HCT116 (cell line): Measurements from ENCODE around the gene SPSB2. TPM values are rescaled to one million over a fixed set of nuclear protein-coding genes. Genes with fewer than 3 reads are reported as not detected.
A peak's percentile ranks its signal among the peaks of the same experiment; 100 is the strongest.

ENCODE experiments used
- ATAC-seq: fragments of 200-7000 bp; cut with Tn5 transposase; 2 replicates; pipeline ENCODE4 v1.9.1; 2020; ENCODE audit warnings: mild to moderate bottlenecking, moderate library complexity
- BruUV-seq: library from RNA; stranded (reverse); fragments of 400-500 nt; replicated peaks from 2 replicates; lab custom pipeline; 2021; lab: Mats Ljungman, UMichigan
- CTCF ChIA-PET: fragments of 300-600 bp; sonication (Branson Sonifier 250); formaldehyde crosslinking; loops from one replicate; lab custom pipeline; 2021; ENCODE audit warnings: antibody characterized with exemption; lab: Charles Lee
- POLR2A ChIA-PET: fragments of 300-600, 350-600 bp; sonication (Branson Sonifier 250); formaldehyde crosslinking; loops from one replicate; lab custom pipeline; 2021; ENCODE audit warnings: antibody characterized with exemption; lab: Charles Lee
- RAD21 ChIA-PET, 2 experiments: fragments of 300-600 bp; sonication (Branson Sonifier 250); formaldehyde crosslinking; loops; one replicate each; lab custom pipeline; 2023; ENCODE audit warnings: low total read pairs in 2 of 2; ENCODE audit not compliant: uncharacterized antibody in 2 of 2, unreplicated experiment in 2 of 2, low non-redundant PET in 1 of 2; lab: Charles Lee
- DNase-seq: peaks from one replicate; pipeline ENCODE4 v3.0.0-alpha.2; 2010; ENCODE audit warnings: low read depth, low spot score
- H2AFZ ChIP-seq: fragments of 200-600 bp; shearing (Covaris generic), sonication (generic); 2 replicates; pipeline ENCODE4 v1.6.1; 2017; ENCODE audit warnings: low read depth, mixed run types, mixed read lengths, antibody characterized with exemption, low read length; ENCODE audit not compliant: poor library complexity, severe bottlenecking
- H3K27ac ChIP-seq: 2 replicates; pipeline ENCODE4 v1.5.1; 2012; ENCODE audit warnings: low read depth, low read length
- H3K27me3 ChIP-seq: fragments of 200-600 bp; sonication (generic); 2 replicates; pipeline ENCODE4 v1.6.1; 2016; ENCODE audit warnings: mixed run types, low read length, mixed read lengths; ENCODE audit not compliant: insufficient read depth
- H3K36me3 ChIP-seq, 2 experiments: fragments of 200-500 bp in 1 of 2; fragments of 200-600 bp in 1 of 2; sonication (Bioruptor generic) in 1 of 2; sonication (generic) in 1 of 2; 2 replicates each; pipeline versions ENCODE4 v1.5.1 to v1.6.1; 2014 to 2016; ENCODE audit warnings: low read length in 2 of 2, inconsistent platforms in 1 of 2, mixed read lengths in 1 of 2, mixed run types in 1 of 2; ENCODE audit not compliant: insufficient read depth in 2 of 2, control insufficient read depth in 1 of 2
- H3K4me1 ChIP-seq, 2 experiments: fragments of 200-600 bp in 1 of 2; sonication (generic) in 1 of 2; 2 replicates each; pipeline versions ENCODE4 v1.5.1 to v1.6.1; 2012 to 2017; ENCODE audit warnings: low read length in 2 of 2, inconsistent platforms in 1 of 2, mild to moderate bottlenecking in 1 of 2, mixed read lengths in 1 of 2, mixed run types in 1 of 2, moderate library complexity in 1 of 2; ENCODE audit not compliant: insufficient read depth in 2 of 2, control insufficient read depth in 1 of 2
- H3K4me2 ChIP-seq: fragments of 200-600 bp; sonication (generic); 2 replicates; pipeline ENCODE4 v1.6.1; 2017; ENCODE audit warnings: mixed run types, low read length, mixed read lengths
- H3K4me3 ChIP-seq, 2 experiments: fragments of 200-600 bp in 1 of 2; sonication (generic) in 1 of 2; replicated peaks in 1 of 2; 2 replicates each; pipeline ENCODE4 v1.5.1; 2011 to 2016; ENCODE audit warnings: low read length in 2 of 2, control low read depth in 1 of 2, low read depth in 1 of 2, mild to moderate bottlenecking in 1 of 2, mixed read lengths in 1 of 2, mixed run types in 1 of 2
- H3K79me2 ChIP-seq: fragments of 200-600 bp; sonication (generic); 2 replicates; pipeline ENCODE4 v1.6.1; 2017; ENCODE audit warnings: mild to moderate bottlenecking, mixed run types, low read length, moderate library complexity, mixed read lengths; ENCODE audit not compliant: insufficient read depth
- H3K9ac ChIP-seq: fragments of 200-600 bp; sonication (generic); 2 replicates; pipeline ENCODE4 v1.6.1; 2016; ENCODE audit warnings: low read length, mixed read lengths
- H3K9me2 ChIP-seq: fragments of 200-600 bp; sonication (generic), shearing (Covaris generic); 2 replicates; pipeline ENCODE4 v1.6.1; 2017; ENCODE audit warnings: mixed run types, mild to moderate bottlenecking, moderate library complexity; ENCODE audit not compliant: insufficient read depth
- H3K9me3 ChIP-seq, 2 experiments: fragments of 200-500 bp in 1 of 2; fragments of 200-600 bp in 1 of 2; sonication (Bioruptor generic) in 1 of 2; sonication (generic) in 1 of 2; 2 replicates each; pipeline ENCODE4 v1.6.1; 2014 to 2017; ENCODE audit warnings: low read length in 2 of 2, mixed read lengths in 2 of 2, inconsistent platforms in 1 of 2, low read depth in 1 of 2, mild to moderate bottlenecking in 1 of 2, mixed run types in 1 of 2, moderate library complexity in 1 of 2; ENCODE audit not compliant: control insufficient read depth in 1 of 2, insufficient read depth in 1 of 2
- H4K20me1 ChIP-seq: fragments of 200-600 bp; sonication (generic), shearing (Covaris generic); 2 replicates; pipeline ENCODE4 v1.6.1; 2017; ENCODE audit warnings: mixed run types, mild to moderate bottlenecking, moderate library complexity; ENCODE audit not compliant: insufficient read depth
- CBX3 ChIP-seq: IDR thresholded peaks from 2 replicates; pipeline ENCODE4 v1.6.1; 2012; ENCODE audit warnings: low read depth
- CEBPB ChIP-seq: IDR thresholded peaks from 2 replicates; pipeline ENCODE4 v1.6.1; 2012; ENCODE audit warnings: low read depth
- CTCF ChIP-seq, 3 experiments: fragments of 200-600 bp in 1 of 3; sonication (generic) in 1 of 3; IDR thresholded peaks in 2 of 3; conservative IDR thresholded peaks in 1 of 3; 2 replicates each; pipeline ENCODE4 v1.5.1; 2012 to 2017; ENCODE audit warnings: low read depth in 2 of 3, low read length in 2 of 3, antibody characterized with exemption in 1 of 3, borderline replicate concordance in 1 of 3, control low read depth in 1 of 3, mild to moderate bottlenecking in 1 of 3, mixed read lengths in 1 of 3, mixed run types in 1 of 3, moderate library complexity in 1 of 3; ENCODE audit not compliant: insufficient read depth in 1 of 3
- EGR1 ChIP-seq: IDR thresholded peaks from 2 replicates; pipeline ENCODE4 v1.6.1; 2012; ENCODE audit warnings: low read depth
- EZH2 ChIP-seq: fragments of 200-600 bp; sonication (generic); IDR thresholded peaks from 2 replicates; pipeline ENCODE4 v1.6.1; 2017; ENCODE audit warnings: antibody characterized with exemption, mixed run types
- EZH2phosphoT487 ChIP-seq: fragments of 200-600 bp; IDR thresholded peaks from 2 replicates; pipeline ENCODE4 v1.6.1; 2018; ENCODE audit warnings: antibody characterized with exemption, borderline replicate concordance
- FOSL1 ChIP-seq: IDR thresholded peaks from 2 replicates; pipeline ENCODE4 v1.6.1; 2012; ENCODE audit warnings: low read depth
- MAX ChIP-seq: IDR thresholded peaks from 2 replicates; pipeline ENCODE4 v1.6.1; 2012
- RAD21 ChIP-seq: IDR thresholded peaks from 2 replicates; pipeline ENCODE4 v1.6.1; 2012; ENCODE audit warnings: low read depth, mild to moderate bottlenecking
- REST ChIP-seq: IDR thresholded peaks from 2 replicates; pipeline ENCODE4 v1.6.1; 2012; ENCODE audit warnings: low read depth
- SIN3A ChIP-seq: IDR thresholded peaks from 2 replicates; pipeline ENCODE4 v1.6.1; 2012; ENCODE audit warnings: low read depth
- SP1 ChIP-seq: IDR thresholded peaks from 2 replicates; pipeline ENCODE4 v1.6.1; 2012; ENCODE audit warnings: low read depth
- SRF ChIP-seq: IDR thresholded peaks from 2 replicates; pipeline ENCODE4 v1.6.1; 2012; ENCODE audit warnings: low read depth
- TCF7L2 ChIP-seq: IDR thresholded peaks from 2 replicates; pipeline ENCODE4 v1.7.0; 2011; ENCODE audit warnings: borderline replicate concordance, inconsistent platforms; ENCODE audit not compliant: insufficient read depth, insufficient read length; ENCODE audit errors: extremely low read depth
- ZBTB33 ChIP-seq: IDR thresholded peaks from 2 replicates; pipeline ENCODE4 v1.6.1; 2011; ENCODE audit warnings: mild to moderate bottlenecking, low read length, moderate library complexity; ENCODE audit not compliant: insufficient replicate concordance; ENCODE audit errors: extremely low read depth
- ZFX ChIP-seq: fragments of 450-650 bp; IDR thresholded peaks from 2 replicates; pipeline ENCODE4 v1.6.1; 2017
- intact Hi-C: fragments of 100-400 bp; cut with micrococcal nuclease; formaldehyde crosslinking; loops from 2 replicates; pipeline ENCODE4 v1.10.0; 2022
- total RNA-seq: library from RNA; stranded (reverse); gene quantifications from one replicate; pipeline ENCODE4 v1.2.1, GENCODE V29; 2021; ENCODE audit not compliant: unreplicated experiment

SPSB2 gene
- total RNA-seq, 1 experiment from 2014 or later: 10.0 TPM

- H4K20me1 ChIP-seq: peaks cover 12% of the 10 kb centered on the region; the same call in 1 of the 2 replicates
- no peak for TF ChIP-seq EGR1
- TF ChIP-seq CEBPB: no peak
- TF ChIP-seq RAD21: no peak
- TF ChIP-seq SP1: no peak
- TF ChIP-seq TCF7L2: no peak
- no peak for TF ChIP-seq CBX3
- no peak for TF ChIP-seq SRF
- TF ChIP-seq MAX: no peak
- TF ChIP-seq REST: no peak
- TF ChIP-seq CTCF (IDR thresholded peaks at IDR 0.05 in 2 of 3, conservative IDR thresholded peaks at IDR 0.05 in 1 of 3; ENCODE audit: borderline replicate concordance in 1 of 3, insufficient read depth in 1 of 3, low read depth in 2 of 3, low read length in 2 of 3): no peak
- TF ChIP-seq SIN3A: no peak
- TF ChIP-seq FOSL1: no peak
- TF ChIP-seq EZH2: no peak
- no peak for TF ChIP-seq ZFX
- no peak for TF ChIP-seq EZH2phosphoT487
- no peak for TF ChIP-seq ZBTB33
- TF ChIP-seq, all 23 proteins: peak for 0
- ChIA-PET POLR2A (interaction anchor here (0.6 to 10.9 kb wide), 17 partner anchors 14 to 1911 kb away, joined by 3 to 186 read pairs (median 7); partner anchors contain the start of genes C12orf57, CDCA3, COPS7A and MLF2), RAD21 (interaction anchor here in 1 of 2 experiments (0.6 kb wide), 1 partner anchor 291 kb away, joined by 4 read pairs; no protein-coding TSS in a partner anchor), CTCF (no interaction called here)
- Histone ChIP-seq H3K4me2 (peak overlapping the region; percentile 92), H3K9ac (peak overlapping the region; percentile 99), H2AFZ (no peak overlapping the region), H3K27ac (peak overlapping the region; percentile 52), H3K36me3 (peaks cover 27 to 52% of the 10 kb centered on the region in 2 experiments; a peak in 3 of 4 replicates), H3K4me3 (peak overlapping the region; percentile 97 to 99), H3K9me2 (no peaks in the 10 kb centered on the region), H3K9me3 (no peaks in the 10 kb centered on the region), H3K27me3 (no peaks in the 10 kb centered on the region), H3K79me2 (peaks cover 47% of the 10 kb centered on the region), H3K4me1 (peaks cover 33 to 54% of the 10 kb centered on the region in 2 experiments)
- DNase-seq: no peak
- no TSS peak for BruUV-seq
- peak; percentile 10 for ATAC-seq
- intact Hi-C loops: no loop called here
Observed at GRCh38 chr12:6866920-6867412, 6.1 kb downstream of the SPSB2 start.
